Measurements from ENCODE around the gene INPP5E. TPM values are rescaled to one million over a fixed set of nuclear protein-coding genes. Genes with fewer than 3 reads are reported as not detected.
"Not testable (repeated sequence)": the region's sequence is repeated elsewhere in the genome, so short reads cannot be mapped to it uniquely, and the experiment has no call there.

The INPP5E gene
- total RNA-seq, 1 donor from 2014 or later, result 5.7 TPM

- ATAC-seq, result peak; percentile 13
Observed at GRCh38 chr9:136429075-136429628, 10.5 kb downstream of the INPP5E start.

GRCh38 chr9:136426787-136427186 lies 12.9 kb downstream of the INPP5E start:
- ATAC-seq, result no peak

- not testable (repeated sequence) for ATAC-seq
Observed at GRCh38 chr9:136425367-136425766, 14.3 kb downstream of the INPP5E start.

- no peak for ATAC-seq
Observed at GRCh38 chr9:136424750-136425362, 14.8 kb downstream of the INPP5E start.

GRCh38 chr9:136423432-136424146 lies 16.1 kb downstream of the INPP5E start:
- ATAC-seq, result peak; percentile 21

GRCh38 chr9:136422876-136423275 lies 16.8 kb downstream of the INPP5E start:
- ATAC-seq, result peak; percentile 36

GRCh38 chr9:136421791-136422190 lies 17.9 kb downstream of the INPP5E start:
- ATAC-seq, result no peak

GRCh38 chr9:136419092-136419420 lies 20.6 kb downstream of the INPP5E start:
- no peak for ATAC-seq

GRCh38 chr9:136418182-136419091 lies 21.2 kb downstream of the INPP5E start:
- ATAC-seq, result no peak

GRCh38 chr9:136416914-136417313 lies 22.7 kb downstream of the INPP5E start:
- ATAC-seq, result no peak

- no peak for ATAC-seq
Observed at GRCh38 chr9:136416427-136416826, 23.2 kb downstream of the INPP5E start.

- no peak for ATAC-seq
Observed at GRCh38 chr9:136412962-136413361, 26.7 kb downstream of the INPP5E start.

- ATAC-seq, result no peak
Observed at GRCh38 chr9:136411378-136411777, 28.3 kb downstream of the INPP5E start.

GRCh38 chr9:136410500-136411287 lies 29.0 kb downstream of the INPP5E start, which contains the start of the genes ENTR1 and PMPCA:
TSS of gene ENTR1 (minus strand) at chr9:136410614. CDS start at chr9:136410397, 217 bp downstream.
TSS of gene PMPCA (plus strand) at chr9:136410658. CDS start at chr9:136410669, 11 bp downstream.
- ATAC-seq, result peak; percentile 85

GRCh38 chr9:136409557-136410455 lies 29.8 kb downstream of the INPP5E start:
- peak; percentile 30 for ATAC-seq

GRCh38 chr9:136407911-136408310 lies 31.7 kb downstream of the INPP5E start:
- ATAC-seq, result no peak

- ATAC-seq, result not testable (repeated sequence)
Observed at GRCh38 chr9:136407061-136407460, 32.6 kb downstream of the INPP5E start.

- not testable (repeated sequence) for ATAC-seq
Observed at GRCh38 chr9:136405904-136406303, 33.7 kb downstream of the INPP5E start.

GRCh38 chr9:136405481-136405880 lies 34.2 kb downstream of the INPP5E start:
- no peak for ATAC-seq

- ATAC-seq, result no peak
Observed at GRCh38 chr9:136404801-136405136, 34.9 kb downstream of the INPP5E start.

All from esophagus mucosa (tissue), 1 donor.